Gastrocnemius medialis (tissue), 4 donors: Measurements from ENCODE around the gene RDH5.

Source experiments
- POLR2A ChIP-seq, 2 donors: fragments of 450-650 bp; IDR thresholded peaks; one replicate each; pipeline ENCODE4 v1.6.1; 2017; ENCODE audit warnings: antibody characterized with exemption in 2 of 2, mild to moderate bottlenecking in 2 of 2, moderate library complexity in 2 of 2
- TF ChIP-seq, protein P1 (sequence below), 5 experiments: fragments of 450-650 bp in 3 of 5; fragments of 200-600 bp in 2 of 5; sonication (generic) in 2 of 5; IDR thresholded peaks in 4 of 5; conservative IDR thresholded peaks in 1 of 5; 1 replicate in 4 of 5; 2 replicates in 1 of 5; pipeline ENCODE4 v1.5.1; 2016 to 2019; ENCODE audit warnings: antibody characterized with exemption in 5 of 5, mild to moderate bottlenecking in 3 of 5, moderate library complexity in 3 of 5

DNA sequence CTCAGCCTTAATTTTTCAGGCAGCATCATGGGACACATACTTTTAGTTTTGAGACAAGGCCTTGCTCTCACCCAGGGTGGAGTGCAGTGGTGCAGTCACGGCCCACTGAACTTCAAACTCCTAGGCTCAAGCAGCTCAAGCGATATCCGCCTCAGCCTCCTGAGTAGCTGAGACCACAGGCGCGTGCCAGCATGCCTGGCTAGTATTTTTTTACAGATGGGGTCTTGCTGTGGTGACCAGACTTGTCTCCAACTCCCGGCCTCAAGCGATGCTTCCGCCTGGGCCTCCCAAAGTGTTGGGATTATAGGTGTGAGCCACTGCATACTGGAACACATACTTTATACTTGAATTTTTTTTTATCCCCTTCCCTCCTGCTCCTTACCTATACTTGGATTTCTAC, 2.8 kb downstream of the RDH5 start:
- TF ChIP-seq POLR2A (IDR thresholded peaks at IDR 0.05): no peak
- TF ChIP-seq, protein P1, sequence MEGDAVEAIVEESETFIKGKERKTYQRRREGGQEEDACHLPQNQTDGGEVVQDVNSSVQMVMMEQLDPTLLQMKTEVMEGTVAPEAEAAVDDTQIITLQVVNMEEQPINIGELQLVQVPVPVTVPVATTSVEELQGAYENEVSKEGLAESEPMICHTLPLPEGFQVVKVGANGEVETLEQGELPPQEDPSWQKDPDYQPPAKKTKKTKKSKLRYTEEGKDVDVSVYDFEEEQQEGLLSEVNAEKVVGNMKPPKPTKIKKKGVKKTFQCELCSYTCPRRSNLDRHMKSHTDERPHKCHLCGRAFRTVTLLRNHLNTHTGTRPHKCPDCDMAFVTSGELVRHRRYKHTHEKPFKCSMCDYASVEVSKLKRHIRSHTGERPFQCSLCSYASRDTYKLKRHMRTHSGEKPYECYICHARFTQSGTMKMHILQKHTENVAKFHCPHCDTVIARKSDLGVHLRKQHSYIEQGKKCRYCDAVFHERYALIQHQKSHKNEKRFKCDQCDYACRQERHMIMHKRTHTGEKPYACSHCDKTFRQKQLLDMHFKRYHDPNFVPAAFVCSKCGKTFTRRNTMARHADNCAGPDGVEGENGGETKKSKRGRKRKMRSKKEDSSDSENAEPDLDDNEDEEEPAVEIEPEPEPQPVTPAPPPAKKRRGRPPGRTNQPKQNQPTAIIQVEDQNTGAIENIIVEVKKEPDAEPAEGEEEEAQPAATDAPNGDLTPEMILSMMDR (IDR thresholded peaks at IDR 0.05 in 4 of 5, conservative IDR thresholded peaks at IDR 0.05 in 1 of 5): no peak
